HFFc6 (cell line): Measurements from ENCODE around the gene DNASE1L1. TPM values are rescaled to one million over a fixed set of nuclear protein-coding genes. Genes with fewer than 3 reads are reported as not detected.
"Not testable (repeated sequence)": the region's sequence is repeated elsewhere in the genome, so short reads cannot be mapped to it uniquely, and the experiment has no call there.

Source experiments
- DNase-seq: peaks from one replicate; pipeline ENCODE4 v3.0.0-alpha.2; 2018
- H3K27ac Mint-ChIP-seq: 2 replicates; pipeline ENCODE4 v1.8.0; 2020; ENCODE audit warnings: mild to moderate bottlenecking, mixed read lengths
- H3K27me3 Mint-ChIP-seq: 2 replicates; pipeline ENCODE4 v1.8.0; 2021; ENCODE audit warnings: mild to moderate bottlenecking, moderate library complexity, mixed read lengths; ENCODE audit not compliant: insufficient read depth
- H3K36me3 Mint-ChIP-seq: 2 replicates; pipeline ENCODE4 v1.8.0; 2021; ENCODE audit warnings: low read depth, mixed read lengths
- H3K4me1 Mint-ChIP-seq: 2 replicates; pipeline ENCODE4 v1.8.0; 2020; ENCODE audit warnings: low read depth, mixed read lengths
- H3K4me3 Mint-ChIP-seq: 2 replicates; pipeline ENCODE4 v1.8.0; 2020; ENCODE audit warnings: mild to moderate bottlenecking, moderate library complexity, mixed read lengths
- H3K9me3 Mint-ChIP-seq: 2 replicates; pipeline ENCODE4 v1.8.0; 2020; ENCODE audit warnings: mild to moderate bottlenecking, mixed read lengths
- total RNA-seq, 6 experiments: library from RNA; stranded (reverse); fragmentation: NEBNext Ultra II Directional; extraction: Animal tissue kit (Norgen Biotek cat#: 25700); gene quantifications; 2 replicates in 1 of 6; 3 replicates in 5 of 6; pipeline ENCODE4 v1.2.3, GENCODE V29; 2021
- TF ChIP-seq, protein P1 (sequence below): fragments of 200-600 bp; sonication (generic); IDR thresholded peaks from 2 replicates; pipeline ENCODE4 v1.5.0; 2021; ENCODE audit warnings: antibody characterized with exemption, mild to moderate bottlenecking

Gene DNASE1L1
- total RNA-seq, 6 experiments from 2014 or later = 74.8 to 96.3 (median 87.4) TPM

DNA sequence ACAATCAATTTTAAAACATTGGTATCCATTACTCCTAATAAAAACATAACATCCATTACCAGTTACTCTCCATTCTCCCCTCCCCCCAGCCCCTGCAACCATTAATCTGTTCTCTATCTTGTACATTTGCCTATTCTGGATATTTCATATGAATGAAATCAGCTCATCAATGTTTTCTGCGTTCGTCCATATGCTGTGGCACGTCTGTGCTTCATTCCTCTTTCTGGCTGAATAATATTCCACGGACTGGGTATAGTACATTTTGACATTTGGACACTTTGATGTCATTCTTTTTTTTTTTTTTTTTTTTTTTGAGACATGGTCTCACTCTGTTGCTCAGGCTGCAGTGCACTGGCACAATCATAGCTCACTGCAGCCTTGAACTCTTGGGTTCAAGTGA lies 5.2 kb downstream of the DNASE1L1 start:
- Mint-ChIP-seq H3K27ac (peak overlapping the region; percentile 7; the same call in 1 of the 2 replicates), H3K9me3 (peaks cover 23% of the 10 kb centered on the region), H3K36me3 (peaks cover 19% of the 10 kb centered on the region), H3K4me3 (no peak overlapping the region), H3K27me3 (peaks cover 43% of the 10 kb centered on the region), H3K4me1 (peaks cover 15% of the 10 kb centered on the region)
- TF ChIP-seq, protein P1, sequence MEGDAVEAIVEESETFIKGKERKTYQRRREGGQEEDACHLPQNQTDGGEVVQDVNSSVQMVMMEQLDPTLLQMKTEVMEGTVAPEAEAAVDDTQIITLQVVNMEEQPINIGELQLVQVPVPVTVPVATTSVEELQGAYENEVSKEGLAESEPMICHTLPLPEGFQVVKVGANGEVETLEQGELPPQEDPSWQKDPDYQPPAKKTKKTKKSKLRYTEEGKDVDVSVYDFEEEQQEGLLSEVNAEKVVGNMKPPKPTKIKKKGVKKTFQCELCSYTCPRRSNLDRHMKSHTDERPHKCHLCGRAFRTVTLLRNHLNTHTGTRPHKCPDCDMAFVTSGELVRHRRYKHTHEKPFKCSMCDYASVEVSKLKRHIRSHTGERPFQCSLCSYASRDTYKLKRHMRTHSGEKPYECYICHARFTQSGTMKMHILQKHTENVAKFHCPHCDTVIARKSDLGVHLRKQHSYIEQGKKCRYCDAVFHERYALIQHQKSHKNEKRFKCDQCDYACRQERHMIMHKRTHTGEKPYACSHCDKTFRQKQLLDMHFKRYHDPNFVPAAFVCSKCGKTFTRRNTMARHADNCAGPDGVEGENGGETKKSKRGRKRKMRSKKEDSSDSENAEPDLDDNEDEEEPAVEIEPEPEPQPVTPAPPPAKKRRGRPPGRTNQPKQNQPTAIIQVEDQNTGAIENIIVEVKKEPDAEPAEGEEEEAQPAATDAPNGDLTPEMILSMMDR = no peak
- DNase-seq = no peak

DNA sequence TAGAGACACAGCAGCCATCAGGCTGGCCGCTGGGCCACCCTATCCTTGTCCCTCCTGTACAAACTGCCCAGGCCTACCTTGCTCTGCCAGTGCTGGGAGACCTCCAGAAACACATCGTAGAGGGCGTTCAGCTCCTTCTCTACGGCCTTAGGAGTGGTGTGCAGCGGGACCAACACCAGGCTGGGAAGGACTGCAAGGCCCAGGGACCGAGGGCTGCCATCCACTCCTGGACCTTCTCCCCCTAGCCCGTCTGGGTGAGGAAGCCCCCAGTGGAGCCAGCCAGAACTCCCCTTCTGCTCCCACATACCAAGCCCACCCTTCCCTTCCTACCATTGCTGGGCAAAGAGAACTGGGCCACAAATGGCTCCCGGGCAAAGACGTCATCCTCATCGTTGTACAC lies 5.9 kb downstream of the DNASE1L1 start:
- peak overlapping the region; percentile 99 for H3K27ac Mint-ChIP-seq
- peaks cover 8% of the 10 kb centered on the region for H3K4me1 Mint-ChIP-seq
- H3K4me3 Mint-ChIP-seq = no peak overlapping the region; the same call in 1 of the 2 replicates
- H3K36me3 Mint-ChIP-seq = peaks cover 22% of the 10 kb centered on the region
- DNase-seq = no peak
- H3K27me3 Mint-ChIP-seq = peaks cover 49% of the 10 kb centered on the region
- peaks cover 30% of the 10 kb centered on the region for H3K9me3 Mint-ChIP-seq
- TF ChIP-seq, protein P1 = no peak

DNA sequence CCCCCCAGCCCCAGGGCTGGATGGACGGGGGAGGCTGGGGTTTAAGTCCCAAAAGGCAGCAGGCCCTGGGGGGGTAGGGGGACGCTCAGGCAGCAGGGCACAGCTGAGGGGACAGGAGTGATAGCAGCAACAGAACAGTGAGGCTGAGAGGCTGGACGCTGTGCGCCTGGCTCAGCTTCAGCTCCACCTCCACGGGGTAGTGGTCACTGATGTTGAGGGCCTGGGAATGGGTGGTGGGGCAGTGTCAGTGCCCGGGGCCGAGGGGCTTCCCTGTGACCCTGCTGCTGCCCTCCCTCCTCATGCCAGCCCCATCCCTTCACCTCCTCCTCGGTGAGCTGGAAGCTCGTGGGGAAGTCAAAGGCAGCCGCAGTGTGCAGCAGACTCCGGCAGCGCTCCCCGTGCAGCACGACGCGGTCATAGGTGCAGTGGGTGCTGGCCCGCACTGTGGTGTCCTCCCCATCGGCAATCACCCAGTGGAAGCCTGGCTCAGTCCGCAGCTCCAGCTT lies 6.4 kb downstream of the DNASE1L1 start:
- Mint-ChIP-seq H3K4me1 (peaks cover 6% of the 10 kb centered on the region; the same call in 1 of the 2 replicates), H3K4me3 (no peak overlapping the region), H3K27ac (peak overlapping the region; percentile 99), H3K9me3 (peaks cover 31% of the 10 kb centered on the region), H3K36me3 (peaks cover 23% of the 10 kb centered on the region), H3K27me3 (peaks cover 51% of the 10 kb centered on the region)
- TF ChIP-seq, protein P1 = no peak
- no peak for DNase-seq

DNA sequence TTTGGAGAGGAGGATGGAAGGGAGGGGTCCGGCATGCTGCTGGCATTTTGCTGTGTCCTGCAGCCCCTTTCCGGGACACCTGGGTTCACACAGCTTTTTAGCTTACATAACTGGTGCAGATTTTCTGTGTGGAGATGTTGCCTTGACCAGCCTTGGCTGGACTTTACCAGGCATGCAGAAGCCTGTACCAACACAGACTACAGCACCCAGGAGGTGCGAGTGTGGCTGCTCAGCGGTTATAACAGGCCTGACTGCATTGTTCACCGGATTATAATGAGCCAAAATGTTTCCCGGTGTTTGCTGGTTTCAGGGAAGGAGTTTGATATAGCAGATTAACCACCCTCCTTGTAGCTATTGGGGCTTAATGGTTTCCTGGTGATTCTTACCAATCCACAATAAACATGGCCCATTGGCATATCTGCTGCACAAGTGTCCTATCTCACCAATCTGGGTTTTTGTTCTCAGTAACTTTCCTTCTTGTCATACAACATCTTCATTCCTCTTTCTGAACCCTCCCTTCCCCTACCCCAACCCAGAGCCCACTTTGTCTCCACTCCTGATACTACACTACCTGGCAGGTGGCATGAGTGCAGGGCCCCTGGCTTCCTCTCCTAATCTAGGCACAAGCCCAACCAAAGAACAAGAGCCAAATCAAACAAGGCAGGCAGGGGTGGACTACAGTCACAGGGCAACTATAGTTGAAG lies 7.0 kb downstream of the DNASE1L1 start:
- peaks cover 51% of the 10 kb centered on the region for H3K27me3 Mint-ChIP-seq
- TF ChIP-seq, protein P1 = no peak
- H3K36me3 Mint-ChIP-seq = peaks cover 23% of the 10 kb centered on the region
- DNase-seq = peak; percentile 53
- peak overlapping the region; percentile 98; the same call in 1 of the 2 replicates for H3K4me3 Mint-ChIP-seq
- H3K27ac Mint-ChIP-seq = peak overlapping the region; percentile 99
- H3K4me1 Mint-ChIP-seq = peaks cover 6% of the 10 kb centered on the region; the same call in 1 of the 2 replicates
- peaks cover 31% of the 10 kb centered on the region for H3K9me3 Mint-ChIP-seq

DNA sequence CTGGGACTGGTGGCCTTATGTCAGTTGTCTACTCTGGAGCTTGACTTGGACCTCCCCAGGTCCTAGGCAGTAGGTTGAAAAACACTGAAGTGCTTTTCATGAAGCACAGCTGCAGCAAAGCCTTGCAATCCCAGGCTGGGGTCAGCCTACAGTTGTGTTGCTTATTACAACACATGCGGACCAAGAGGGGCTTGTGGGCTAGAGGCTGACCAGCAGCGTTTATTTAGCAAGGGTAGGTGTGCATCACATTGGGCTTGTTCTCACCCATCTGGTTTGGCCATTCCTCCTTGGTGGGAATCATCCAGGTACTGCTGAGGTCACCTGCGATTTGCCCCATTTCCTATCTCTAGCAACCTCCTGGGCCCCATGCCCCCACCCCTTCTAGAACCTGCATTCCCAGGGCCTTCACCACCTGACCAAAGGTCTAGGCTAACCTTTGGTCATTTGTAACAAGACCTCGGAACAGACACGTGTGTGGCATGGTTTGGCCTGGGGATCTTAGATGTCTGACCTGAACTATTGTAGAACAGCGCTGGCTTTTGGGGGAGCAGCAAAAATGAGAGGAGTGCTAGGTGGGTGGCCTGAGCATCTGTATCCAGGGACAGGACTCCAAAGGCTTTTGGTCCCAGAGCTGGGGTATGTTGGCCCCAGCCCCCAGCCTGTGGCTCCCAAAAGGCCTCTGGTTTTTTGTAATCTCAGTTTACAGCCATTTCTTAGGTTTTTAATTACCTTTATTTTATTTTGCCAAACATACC lies 7.8 kb downstream of the DNASE1L1 start:
- Mint-ChIP-seq H3K4me1 (peaks cover 6% of the 10 kb centered on the region; the same call in 1 of the 2 replicates), H3K4me3 (peak overlapping the region; percentile 98), H3K27ac (peak overlapping the region; percentile 99), H3K36me3 (peaks cover 23% of the 10 kb centered on the region), H3K9me3 (peaks cover 31% of the 10 kb centered on the region), H3K27me3 (peaks cover 51% of the 10 kb centered on the region)
- TF ChIP-seq, protein P1 = no peak
- DNase-seq = peak; percentile 41

DNA sequence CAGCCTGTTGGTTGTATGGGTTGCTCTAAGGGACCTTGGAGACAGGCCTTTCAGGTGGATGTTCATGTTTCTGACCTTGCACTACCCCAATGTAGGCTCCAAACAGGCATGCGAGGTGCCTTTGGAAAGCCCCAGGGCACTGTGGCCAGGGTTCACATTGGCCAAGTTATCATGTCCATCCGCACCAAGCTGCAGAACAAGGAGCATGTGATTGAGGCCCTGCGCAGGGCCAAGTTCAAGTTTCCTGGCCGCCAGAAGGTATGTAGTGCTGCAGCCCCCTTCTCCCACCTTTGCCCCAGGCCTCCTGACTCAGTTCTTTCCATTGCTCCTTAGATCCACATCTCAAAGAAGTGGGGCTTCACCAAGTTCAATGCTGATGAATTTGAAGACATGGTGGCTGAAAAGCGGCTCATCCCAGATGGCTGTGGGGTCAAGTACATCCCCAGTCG lies 8.7 kb downstream of the DNASE1L1 start:
- Mint-ChIP-seq H3K27ac (peak overlapping the region; percentile 99), H3K4me3 (peak overlapping the region; percentile 98), H3K9me3 (peaks cover 31% of the 10 kb centered on the region), H3K27me3 (peaks cover 51% of the 10 kb centered on the region), H3K36me3 (peaks cover 23% of the 10 kb centered on the region)
- DNase-seq, H3K4me1 Mint-ChIP-seq: not testable (repeated sequence)
